Measurements from ENCODE around the gene LRRC8B.
"Not testable (repeated sequence)": the region's sequence is repeated elsewhere in the genome, so short reads cannot be mapped to it uniquely, and the experiment has no call there.

GRCh38 chr1:89521977-89522376 is 2.7 kb upstream of the LRRC8B start:
- not testable (repeated sequence) for TF ChIP-seq CTCF (conservative IDR thresholded peaks at IDR 0.05; ENCODE audit: low read length); EZH2phosphoT487 (IDR thresholded peaks at IDR 0.05; ENCODE audit: borderline replicate concordance, low read depth, low read length)

All from OCI-LY7 (cell line).